GOT3 (cell line): ENCODE results near the gene ZNF76.
"Not testable (repeated sequence)": the region's sequence is repeated elsewhere in the genome, so short reads cannot be mapped to it uniquely, and the experiment has no call there.

Source experiments
- DNase-seq: peaks from one replicate; lab custom pipeline; 2025; ENCODE audit warnings: mixed read lengths; lab: John Stamatoyannopoulos, UW

The ZNF76 gene

DNA sequence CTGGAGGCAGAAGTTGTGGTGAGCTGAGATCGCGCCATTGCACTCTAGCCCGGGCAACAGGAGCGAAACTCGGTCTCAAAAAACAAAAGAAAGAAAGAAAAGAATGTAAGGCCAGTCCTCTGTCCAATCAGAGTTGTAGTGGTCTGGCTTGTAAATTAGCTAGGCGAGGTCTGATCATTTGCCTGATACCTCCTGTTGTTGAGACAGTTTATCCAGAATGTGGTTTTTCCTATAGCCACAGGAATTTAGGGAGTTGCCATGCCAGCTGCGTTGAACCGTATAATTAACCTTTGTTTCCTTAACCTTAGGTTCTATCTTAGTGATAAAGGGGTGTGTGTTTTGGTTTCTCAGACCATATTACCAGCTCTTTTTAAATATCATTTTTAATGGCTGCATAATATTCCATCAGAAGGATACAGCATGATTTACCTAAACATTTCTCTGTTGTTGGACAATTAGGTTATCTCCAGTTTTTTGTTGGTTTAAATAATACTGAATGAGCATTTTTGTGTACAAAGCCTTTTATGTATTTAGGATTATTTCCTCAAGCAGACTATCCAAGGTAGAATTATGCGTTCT, 71.1 kb downstream of the ZNF76 start:
- no peak for DNase-seq

DNA sequence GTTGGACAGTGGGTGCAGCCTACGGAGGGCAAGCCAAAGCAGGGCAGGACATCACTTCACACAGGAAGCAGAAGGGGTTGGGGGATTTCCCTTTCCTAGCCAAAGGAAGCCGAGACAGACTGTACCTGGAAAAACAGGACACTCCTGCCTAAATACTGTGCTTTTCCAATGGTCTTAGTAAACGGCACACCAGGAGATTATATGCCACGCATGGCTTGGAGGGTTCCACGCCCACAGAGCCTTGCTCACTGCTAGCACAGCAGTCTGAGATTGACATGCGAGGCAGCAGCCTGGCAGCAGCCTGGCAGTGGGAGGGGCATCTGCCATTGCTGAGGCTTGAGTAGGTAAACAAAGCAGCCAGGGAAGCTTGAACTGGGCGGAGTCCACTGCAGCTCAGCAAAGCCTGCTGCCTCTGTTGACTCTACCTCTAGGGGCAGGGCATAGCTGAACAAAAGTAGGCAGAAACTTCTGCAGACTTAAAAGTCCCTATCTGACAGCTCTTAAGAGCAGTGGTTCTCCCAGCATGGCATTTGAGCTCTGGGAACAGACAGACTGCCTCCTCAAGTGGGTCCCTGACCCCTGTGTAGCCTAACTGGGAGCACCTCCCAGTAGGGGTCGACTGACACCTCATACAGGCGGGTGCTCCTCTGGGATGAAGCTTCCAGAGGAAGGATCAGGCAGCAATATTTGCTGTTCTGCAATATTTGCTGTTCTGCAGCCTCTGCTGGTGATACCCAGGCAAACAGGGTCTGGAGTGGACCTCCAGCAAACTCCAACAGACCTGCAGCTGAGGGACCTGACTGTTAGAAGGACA, 72.7 kb downstream of the ZNF76 start:
- not testable (repeated sequence) for DNase-seq

DNA sequence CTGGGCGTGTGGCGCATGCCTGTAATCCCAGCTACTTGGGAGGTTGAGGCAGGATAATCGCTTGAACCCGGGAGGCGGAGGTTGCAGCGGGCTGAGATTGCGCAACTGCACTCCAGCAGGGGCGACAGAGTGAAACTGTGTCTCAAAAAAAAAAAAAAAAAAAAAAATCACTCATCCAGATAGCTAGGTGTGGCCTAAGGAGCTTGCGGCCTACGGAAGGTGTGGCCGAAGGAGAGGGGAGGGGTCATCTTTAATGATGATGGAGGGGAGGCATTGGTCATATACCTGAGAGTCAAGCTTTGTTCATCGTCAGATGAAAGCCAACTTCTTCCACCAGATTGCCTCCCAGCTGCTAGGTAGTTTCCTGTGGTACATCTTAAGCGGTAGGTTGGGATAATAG, 82.0 kb downstream of the ZNF76 start:
- DNase-seq, result no peak

DNA sequence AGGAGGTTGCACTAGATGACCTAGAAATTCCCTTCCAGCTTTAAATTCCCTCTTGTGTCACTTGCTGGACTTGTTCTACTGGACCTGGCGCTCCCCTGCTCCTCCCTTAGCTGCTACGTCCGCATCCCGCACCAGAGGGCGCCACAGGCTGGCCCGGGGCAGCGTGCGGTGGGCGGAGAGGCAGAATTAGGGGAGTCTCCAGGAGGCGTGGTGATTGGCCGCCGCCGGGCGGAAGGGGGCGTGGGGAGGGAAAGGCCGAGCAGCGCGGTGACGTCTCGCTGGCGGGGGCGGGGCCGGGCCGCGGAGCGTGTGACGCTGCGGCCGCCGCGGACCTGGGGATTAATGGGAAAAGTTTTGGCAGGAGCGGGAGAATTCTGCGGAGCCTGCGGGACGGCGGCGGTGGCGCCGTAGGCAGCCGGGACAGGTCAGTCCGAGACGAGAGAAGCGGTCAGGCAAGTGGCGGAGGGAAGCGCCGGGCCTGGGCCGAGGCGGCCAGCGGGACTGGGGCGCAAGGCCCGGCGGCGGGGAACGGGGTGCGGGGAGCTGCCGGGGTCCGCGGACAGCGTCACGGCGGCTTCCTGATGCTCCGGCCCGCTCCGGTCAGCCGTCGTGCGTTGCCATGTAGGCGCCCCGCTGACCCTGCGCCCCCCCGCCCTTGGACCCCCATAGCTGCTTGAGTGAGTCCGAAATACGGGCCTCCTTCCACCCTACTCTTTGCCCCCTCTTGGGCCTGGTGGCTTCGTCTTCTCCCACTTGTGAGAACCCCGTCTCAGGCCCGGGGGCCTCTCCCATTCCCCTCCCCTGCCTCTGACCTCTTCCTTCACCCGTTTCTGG, 82.9 kb downstream of the ZNF76 start, which contains the start of gene PPARD:
Gene PPARD, plus strand, starts transcription at position 301 of the 834 bp plus-strand sequence. CDS start 68,530 bp downstream, outside the sequence.
- DNase-seq, result peak; percentile 96

DNA sequence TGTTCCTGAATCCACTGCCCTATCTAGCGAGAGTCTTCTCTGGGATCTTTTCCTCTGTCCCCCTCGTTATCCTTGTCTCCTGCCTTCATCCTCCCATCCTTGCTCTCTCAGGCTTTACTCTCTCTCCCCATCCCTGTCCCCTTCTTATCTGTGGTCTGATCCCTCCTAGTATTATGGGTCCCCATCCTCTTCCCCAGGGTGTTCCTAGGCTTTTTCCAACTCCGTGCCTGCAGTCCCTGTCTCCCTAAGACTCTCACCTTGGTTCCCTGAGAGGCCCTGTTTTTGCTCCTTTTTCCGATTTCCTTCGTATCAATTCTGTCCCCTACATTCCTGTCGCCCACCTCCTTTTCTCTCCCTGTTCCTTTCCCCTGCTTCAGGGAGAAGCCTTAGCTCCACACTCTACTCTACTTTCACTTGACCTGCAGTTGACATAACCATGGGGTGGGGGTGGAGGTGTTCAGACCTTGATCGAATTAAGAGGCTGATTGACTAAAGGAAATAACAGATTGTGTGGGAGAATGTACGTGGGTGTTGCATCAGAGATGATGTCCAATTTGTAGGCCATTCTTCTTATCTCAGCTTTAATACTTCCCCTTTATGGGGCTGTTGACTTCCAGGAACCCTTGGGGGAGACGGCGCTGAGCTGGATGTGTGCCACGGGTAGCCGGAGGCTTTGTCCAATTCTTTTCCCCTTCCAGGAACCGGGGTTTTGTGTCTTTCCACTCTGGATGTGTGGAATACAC, 83.7 kb downstream of the ZNF76 start:
- DNase-seq, result no peak

DNA sequence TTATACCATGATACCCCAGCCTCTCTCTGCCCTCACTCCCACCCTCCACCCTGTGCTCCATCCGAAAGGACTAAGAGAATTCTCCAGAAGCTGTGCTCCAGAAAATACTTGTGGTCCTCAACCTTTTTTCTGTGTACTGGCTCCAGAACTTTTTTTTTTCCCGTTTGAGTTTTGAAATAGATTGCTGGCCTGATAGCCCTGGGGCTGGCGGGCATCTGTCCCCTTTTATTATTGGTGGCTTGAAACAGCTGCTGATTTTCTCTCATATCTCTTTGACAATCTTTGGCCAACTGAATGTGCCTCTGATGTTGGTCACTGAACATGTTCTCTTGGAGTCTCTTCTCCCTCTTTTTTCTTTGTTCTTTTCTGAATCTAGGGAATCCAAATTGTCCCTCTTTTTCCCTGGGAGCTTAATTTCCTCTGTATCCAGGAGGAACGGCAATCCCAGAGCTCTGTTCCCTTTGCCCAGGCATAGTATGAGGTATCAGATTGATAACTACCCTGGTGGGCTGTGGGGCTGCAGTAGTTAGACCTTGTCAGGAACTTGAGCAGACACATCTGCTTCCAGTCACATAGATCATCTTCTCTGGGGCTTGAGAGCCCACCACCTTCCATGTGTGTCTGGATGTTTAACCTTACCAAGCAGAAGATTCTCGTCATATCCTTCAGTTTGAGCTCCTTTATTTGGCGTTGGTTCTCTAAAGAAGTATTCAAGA, 84.5 kb downstream of the ZNF76 start:
- no peak for DNase-seq
